ENCODE measurements around the gene RNF208. TPM values are rescaled to one million over a fixed set of nuclear protein-coding genes. Genes with fewer than 3 reads are reported as not detected.

Gene RNF208
- total RNA-seq, 1 donor from 2014 or later = 12.1 TPM

- Mint-ChIP-seq H3K4me3 (no peak overlapping the region), H3K36me3 (no peaks in the 10 kb centered on the region), H3K4me1 (ENCODE audit: unreplicated experiment) (no peaks in the 10 kb centered on the region), H3K27me3 (no peaks in the 10 kb centered on the region), H3K9me3 (no peaks in the 10 kb centered on the region), H3K27ac (no peak overlapping the region)
- no peak for DNase-seq (ENCODE audit: extremely low spot score, unreplicated experiment)
- TF ChIP-seq CTCF (conservative IDR thresholded peaks at IDR 0.05) = no peak
Observed at GRCh38 chr9:137233143-137233980, 11.3 kb upstream of the RNF208 start.

- Mint-ChIP-seq H3K9me3 (no peaks in the 10 kb centered on the region), H3K27me3 (peaks cover 2% of the 10 kb centered on the region), H3K36me3 (no peaks in the 10 kb centered on the region), H3K27ac (no peak overlapping the region), H3K4me1 (ENCODE audit: unreplicated experiment) (peaks cover 3% of the 10 kb centered on the region), H3K4me3 (no peak overlapping the region)
- TF ChIP-seq CTCF (conservative IDR thresholded peaks at IDR 0.05) = no peak
- no peak for DNase-seq (ENCODE audit: extremely low spot score, unreplicated experiment)
Observed at GRCh38 chr9:137232510-137232909, 10.5 kb upstream of the RNF208 start.

GRCh38 chr9:137232101-137232500 lies 10.1 kb upstream of the RNF208 start:
- no peak overlapping the region for H3K4me3 Mint-ChIP-seq
- H3K27me3 Mint-ChIP-seq = peaks cover 3% of the 10 kb centered on the region
- no peaks in the 10 kb centered on the region for H3K36me3 Mint-ChIP-seq
- H3K4me1 Mint-ChIP-seq (ENCODE audit: unreplicated experiment) = peaks cover 5% of the 10 kb centered on the region
- no peaks in the 10 kb centered on the region for H3K9me3 Mint-ChIP-seq
- no peak for DNase-seq (ENCODE audit: extremely low spot score, unreplicated experiment)
- TF ChIP-seq CTCF (conservative IDR thresholded peaks at IDR 0.05) = no peak
- H3K27ac Mint-ChIP-seq = no peak overlapping the region

- peaks cover 3% of the 10 kb centered on the region for H3K27me3 Mint-ChIP-seq
- no peak for TF ChIP-seq CTCF (conservative IDR thresholded peaks at IDR 0.05)
- no peak overlapping the region for H3K27ac Mint-ChIP-seq
- no peaks in the 10 kb centered on the region for H3K9me3 Mint-ChIP-seq
- H3K4me3 Mint-ChIP-seq = no peak overlapping the region
- H3K36me3 Mint-ChIP-seq = no peaks in the 10 kb centered on the region
- no peak for DNase-seq (ENCODE audit: extremely low spot score, unreplicated experiment)
- peaks cover 5% of the 10 kb centered on the region for H3K4me1 Mint-ChIP-seq (ENCODE audit: unreplicated experiment)
Observed at GRCh38 chr9:137231372-137232039, 9.5 kb upstream of the RNF208 start.

- Mint-ChIP-seq H3K4me1 (ENCODE audit: unreplicated experiment) (peaks cover 5% of the 10 kb centered on the region), H3K27ac (no peak within 1 kb of the TSS), H3K27me3 (peaks cover 3% of the 10 kb centered on the region), H3K36me3 (no peaks in the 10 kb centered on the region), H3K9me3 (no peaks in the 10 kb centered on the region), H3K4me3 (no peak within 1 kb of the TSS)
- TF ChIP-seq CTCF (conservative IDR thresholded peaks at IDR 0.05) = no peak
- no peak for DNase-seq (ENCODE audit: extremely low spot score, unreplicated experiment)
Observed at GRCh38 chr9:137230705-137231371, 8.8 kb upstream of the RNF208 start, which contains the start of gene SLC34A3. TSS of gene SLC34A3 (plus strand) at chr9:137230901. CDS start at chr9:137231703, 802 bp downstream.

Measured in type B pancreatic cell (in vitro differentiated cells).